ENCODE results near the gene SLC9A8.
A peak's percentile ranks its signal among the peaks of the same experiment; 100 is the strongest.

SLC9A8 gene

GRCh38 chr20:49786668-49787370 lies 25.8 kb upstream of the SLC9A8 start:
- no peak for DNase-seq

- DNase-seq = no peak
Observed at GRCh38 chr20:49787371-49788357, 25.0 kb upstream of the SLC9A8 start.

DNA sequence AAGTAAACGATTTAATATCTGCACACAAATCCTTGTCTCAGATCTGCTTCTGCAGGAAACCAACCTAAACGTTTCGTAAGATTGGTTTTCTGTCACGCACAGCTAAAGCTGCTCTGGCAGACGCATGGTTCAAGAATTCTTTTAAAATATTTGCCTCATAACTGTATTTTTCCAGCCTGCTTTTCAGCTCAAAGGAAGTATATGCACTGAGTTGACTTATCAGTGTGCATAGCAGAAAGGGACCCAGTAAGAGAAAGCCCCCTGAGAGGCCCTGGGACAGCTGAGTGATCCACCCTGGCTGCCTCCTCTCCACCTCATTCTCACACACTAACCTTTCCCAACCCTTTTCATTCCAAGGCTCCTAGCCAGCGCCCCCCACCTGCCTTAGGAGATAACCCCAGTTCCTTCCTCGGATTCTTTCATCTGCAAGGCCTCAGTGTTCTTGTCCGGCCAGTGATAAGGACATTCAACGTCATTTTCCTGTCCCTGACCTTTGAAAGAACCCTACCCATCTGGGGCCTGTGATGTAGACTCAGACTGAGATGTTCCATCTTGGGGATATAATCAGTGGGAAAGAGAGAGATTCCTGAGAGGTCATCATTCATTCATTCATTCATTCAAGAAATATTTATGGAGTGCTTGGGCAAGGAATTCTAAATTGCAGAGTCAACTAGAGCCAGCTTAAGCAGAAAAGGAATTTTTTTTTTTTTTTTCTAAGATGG lies 22.4 kb upstream of the SLC9A8 start:
- no peak for DNase-seq

GRCh38 chr20:49791165-49791564 lies 21.5 kb upstream of the SLC9A8 start:
- no peak for DNase-seq

- no peak for DNase-seq
Observed at GRCh38 chr20:49792006-49792405, 20.6 kb upstream of the SLC9A8 start.

DNA sequence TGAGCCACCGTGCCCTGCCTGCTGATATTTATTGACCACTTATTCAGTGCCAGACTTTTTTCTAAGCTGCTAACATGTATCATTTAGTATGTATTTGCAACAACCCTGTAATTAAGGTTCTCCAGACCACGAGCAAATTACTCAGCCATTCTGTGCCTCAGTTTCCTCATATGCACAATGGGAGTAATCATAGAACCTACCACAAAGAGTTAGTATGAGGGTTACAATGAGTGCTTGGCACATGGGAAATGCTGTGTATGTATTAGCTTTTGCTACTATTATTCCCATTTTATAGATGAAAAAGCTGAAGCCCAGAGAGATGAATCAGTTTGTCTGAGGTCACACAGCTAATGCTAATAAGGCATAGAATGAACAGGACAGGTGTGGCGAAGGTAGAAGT lies 20.0 kb upstream of the SLC9A8 start:
- no peak for DNase-seq

DNA sequence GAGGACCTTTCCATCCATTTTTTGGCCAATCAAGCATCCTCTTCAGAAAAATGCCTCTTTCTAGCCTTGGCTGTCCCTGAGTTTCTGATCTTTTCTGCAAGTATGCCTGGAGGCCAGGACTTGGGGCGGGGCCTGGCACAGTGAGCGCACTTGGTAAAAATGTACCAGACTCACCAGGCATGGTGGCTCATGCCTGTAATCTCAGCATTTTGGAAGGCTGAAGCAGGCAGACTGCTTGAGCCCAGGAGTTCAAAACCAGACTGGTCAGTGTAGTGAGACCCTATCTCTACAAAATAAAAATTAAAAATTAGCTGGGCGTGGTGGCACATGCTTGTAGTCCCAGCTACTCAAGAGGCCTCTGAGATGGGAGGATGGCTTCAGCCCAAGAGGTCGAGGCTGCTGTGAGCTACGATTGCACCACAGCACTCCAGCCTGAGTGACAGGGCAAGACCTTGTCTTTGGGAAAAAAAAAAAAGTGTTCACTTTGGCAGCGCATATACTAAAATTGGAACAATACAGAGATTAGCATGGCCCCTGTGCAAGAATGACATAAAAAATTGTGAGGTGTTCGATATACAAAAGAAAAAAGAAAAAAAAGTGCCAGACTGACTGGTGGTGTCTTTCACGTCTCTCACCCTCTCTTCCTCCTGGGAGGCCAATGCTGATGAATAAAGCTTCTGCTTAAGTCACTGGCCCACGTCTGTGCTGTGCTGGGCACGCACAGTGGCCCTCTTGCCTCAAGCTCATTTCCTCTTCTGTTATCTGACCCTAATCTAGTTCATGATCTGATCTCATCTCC lies 18.1 kb upstream of the SLC9A8 start:
- DNase-seq = peak in 1 of 2 donors; percentile 62

DNA sequence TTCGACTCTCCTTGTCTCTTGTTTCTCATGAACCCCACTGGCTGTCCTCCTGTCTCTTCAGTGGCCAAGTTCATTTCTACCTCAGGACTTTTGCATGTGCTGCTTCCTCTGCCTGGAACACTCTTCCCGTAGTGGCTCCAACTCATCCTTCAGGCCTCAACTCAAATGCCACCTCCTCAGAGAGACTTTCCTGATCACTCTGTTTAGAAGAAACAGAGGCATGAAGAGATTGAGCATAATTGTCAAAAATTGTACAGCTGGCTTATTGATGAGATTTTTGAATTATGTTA lies 17.5 kb upstream of the SLC9A8 start:
- no peak for DNase-seq

GRCh38 chr20:49796600-49797343 lies 15.9 kb upstream of the SLC9A8 start:
- no peak for DNase-seq

DNA sequence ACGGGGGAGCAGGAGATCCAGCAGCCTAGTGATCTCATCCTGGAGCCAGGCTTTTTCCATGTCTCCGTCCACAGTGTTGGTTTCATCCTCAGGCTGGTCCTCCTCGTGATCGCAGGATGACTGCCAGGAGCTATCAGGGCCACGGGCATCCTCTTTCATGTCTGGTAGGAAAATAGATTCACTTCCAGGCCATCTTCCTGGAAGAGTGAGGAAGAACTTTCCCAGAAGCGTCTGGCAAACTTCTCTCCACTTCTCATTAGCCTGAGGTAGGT lies 15.3 kb upstream of the SLC9A8 start:
- no peak for DNase-seq

DNA sequence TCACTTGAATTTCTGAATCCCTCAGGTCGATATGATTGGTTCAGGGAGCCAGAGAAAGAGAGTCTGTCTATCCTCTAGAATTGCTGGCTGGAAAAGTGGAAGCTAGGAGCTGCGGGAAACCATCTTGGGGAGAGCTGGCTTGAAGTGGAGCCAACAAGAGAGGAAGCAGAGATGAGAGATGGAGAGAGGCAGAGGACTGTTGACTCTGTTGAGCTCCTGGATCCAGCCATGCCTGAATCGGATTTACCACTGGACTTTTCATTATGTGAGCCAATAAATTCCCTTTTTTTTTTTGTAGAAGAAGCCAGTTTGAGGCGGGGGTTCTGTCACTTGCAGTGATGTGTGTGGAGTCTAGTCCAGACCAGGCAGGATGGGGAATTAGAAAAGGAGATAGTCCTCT lies 13.9 kb upstream of the SLC9A8 start:
- no peak for DNase-seq

DNA sequence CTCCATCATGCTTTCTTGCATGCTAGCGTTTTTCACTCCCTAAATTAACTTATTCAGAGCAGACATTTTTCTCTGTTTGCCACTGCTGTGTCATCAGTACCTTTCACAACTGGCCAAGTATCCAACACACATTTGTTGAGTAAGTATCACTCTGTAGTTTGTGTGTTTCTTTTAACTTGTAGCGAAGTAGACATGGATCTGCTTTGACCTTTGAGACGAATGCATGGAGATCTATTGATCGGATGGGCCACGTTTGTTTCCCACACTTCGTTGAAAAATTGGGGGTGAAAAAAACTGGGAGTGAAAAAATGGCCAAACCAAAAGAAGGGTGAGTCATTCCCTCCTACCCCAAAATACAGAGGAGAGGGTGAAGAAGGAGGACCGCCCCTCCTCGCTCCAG lies 12.9 kb upstream of the SLC9A8 start:
- DNase-seq = no peak

GRCh38 chr20:49803418-49803817 lies 9.2 kb upstream of the SLC9A8 start:
- no peak for DNase-seq

DNA sequence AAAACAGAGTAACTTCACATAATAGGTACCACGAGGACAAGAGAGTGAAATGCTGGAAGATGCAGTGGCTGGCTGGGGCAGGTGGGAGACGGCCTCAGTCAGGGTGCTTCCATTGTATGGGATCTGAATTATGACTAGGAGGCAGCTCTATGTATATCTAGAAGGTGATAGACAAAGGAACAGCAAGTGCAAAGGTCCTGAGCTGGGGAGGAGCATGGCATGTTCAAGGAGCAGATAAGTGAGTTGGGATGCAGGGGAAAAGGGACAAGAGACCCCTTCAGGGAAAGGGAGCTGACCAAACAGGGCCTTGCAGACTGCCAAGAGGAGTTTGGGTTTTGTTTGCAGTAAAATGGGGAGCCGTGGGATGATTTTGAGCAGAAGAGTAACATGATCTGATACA lies 8.3 kb upstream of the SLC9A8 start:
- DNase-seq = no peak

- DNase-seq = peak in 1 of 2 donors; percentile 35
Observed at GRCh38 chr20:49805224-49805876, 7.3 kb upstream of the SLC9A8 start.

DNA sequence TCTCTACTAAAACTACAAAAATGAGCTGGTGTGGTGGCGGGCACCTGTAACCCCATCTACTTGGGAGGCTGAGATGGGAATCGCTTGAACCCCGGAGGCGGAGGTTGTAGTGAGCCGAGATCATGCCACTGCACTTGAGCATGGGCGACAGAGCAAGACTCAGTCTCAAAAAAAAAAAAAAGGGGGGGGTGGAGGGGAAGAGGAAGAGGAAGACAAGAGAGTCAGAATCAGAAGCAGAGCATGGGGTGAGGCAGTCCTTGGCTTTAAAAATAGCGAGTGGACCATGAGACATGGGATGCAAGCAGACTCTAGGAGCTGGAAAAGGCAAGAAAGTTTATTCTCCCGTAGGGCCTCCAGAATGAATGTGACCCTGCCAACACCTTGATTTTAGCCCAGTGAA lies 3.9 kb upstream of the SLC9A8 start:
- no peak for DNase-seq

DNA sequence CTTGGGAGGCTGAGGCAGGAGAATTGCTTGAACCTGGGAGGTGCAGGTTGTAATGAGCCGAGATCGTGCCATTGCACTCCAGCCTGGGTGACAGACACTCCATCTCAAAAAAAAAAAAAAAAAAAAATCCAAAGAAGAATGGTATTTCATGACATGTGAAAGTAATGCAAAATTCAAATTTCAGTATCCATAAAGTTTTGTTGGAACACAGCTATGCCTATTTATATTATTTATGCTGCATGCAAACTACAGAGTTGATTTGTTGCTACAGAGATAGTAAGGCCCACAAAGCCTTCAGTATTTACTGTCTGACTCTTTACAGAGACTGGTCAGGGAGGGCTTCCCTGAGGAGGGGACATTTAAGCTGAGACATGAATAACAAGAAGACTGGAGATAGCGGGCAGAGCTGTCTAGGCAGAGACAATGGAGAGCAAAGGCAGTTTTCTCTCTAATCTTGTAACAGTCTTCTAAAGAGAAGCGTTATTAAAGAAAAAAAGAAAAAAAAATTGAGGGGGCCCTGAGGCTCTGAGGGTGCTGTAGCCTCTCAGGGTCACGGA lies 2.7 kb upstream of the SLC9A8 start:
- no peak for DNase-seq

DNA sequence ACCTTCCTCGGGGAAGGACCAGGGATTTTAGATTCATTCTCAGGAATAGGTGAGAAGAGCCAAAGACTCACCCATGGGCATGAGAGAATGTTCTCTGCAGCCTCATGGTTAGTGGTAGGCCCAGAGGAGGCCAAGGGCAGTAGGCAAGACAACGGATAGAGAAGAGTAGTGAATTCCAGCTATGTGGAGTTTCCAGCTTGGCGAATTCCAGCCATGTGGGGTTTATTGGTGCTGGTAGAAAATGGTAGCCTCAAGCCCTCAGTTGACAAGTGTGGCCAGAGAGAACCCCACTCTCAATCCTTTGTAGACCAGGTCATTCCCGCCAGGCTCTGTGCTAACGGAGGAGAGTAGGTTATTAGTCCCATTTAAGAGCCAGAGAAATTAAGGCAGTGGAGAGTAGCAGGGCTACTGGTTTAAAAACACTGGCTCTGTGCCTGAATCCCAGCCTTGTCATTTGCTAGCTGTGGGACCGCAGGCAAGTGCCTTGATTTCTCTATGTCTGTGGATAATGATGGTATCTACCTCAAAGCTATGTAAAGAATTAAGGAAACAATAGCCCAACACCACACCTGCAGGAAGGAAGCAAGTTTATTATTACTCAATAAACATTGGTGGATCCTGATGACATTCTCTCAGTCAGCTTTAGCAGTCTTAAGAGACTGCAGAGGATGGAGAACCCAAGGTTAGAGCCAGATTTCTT lies 2.0 kb upstream of the SLC9A8 start:
- DNase-seq = no peak

- no peak for DNase-seq
Observed at GRCh38 chr20:49811825-49812506, 662 bp upstream of the SLC9A8 start.

DNA sequence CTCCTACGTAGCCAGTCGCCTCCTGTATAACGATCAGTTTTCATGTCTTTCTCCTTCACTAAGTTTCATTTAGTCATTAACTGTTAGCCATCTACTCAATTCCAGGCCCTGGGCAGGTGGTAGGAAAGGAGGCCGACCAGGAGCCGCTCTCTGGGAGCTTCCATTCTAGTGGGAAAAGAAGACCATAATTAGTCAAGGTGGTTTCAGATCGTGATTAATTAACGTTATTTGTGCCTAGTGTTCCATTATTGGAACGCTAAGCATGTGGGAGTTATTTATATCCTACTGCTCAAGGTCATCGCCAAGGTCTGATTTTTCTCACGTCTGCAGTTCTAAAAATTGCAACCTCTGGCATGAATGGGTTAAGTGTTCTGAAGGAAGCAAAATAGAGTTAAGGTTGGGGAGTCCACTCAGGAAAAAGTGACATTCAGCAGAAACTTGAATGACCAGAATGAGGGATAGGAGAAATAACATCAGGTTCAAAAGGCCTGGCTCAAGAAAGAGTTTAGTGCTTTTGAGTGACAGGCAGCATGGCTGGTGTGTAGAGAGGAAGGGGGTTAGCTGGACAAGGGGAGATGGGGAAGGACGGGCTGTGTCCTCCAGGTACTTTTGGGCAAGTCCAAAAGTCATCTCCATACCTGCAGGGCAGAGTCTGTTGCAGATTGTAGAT lies 812 bp downstream of the SLC9A8 start:
- DNase-seq = no peak

Data from CD4-positive, alpha-beta T cell treated with Interleukin-1 beta for 1 hour (primary cell).